Measurements from ENCODE around the gene UNC13D.

Gene UNC13D

GRCh38 chr17:75850928-75851692 is 6.9 kb upstream of the UNC13D start:
- DNase-seq (ENCODE audit: low spot score): no peak

- no peak for DNase-seq (ENCODE audit: low spot score)
These were observed 5.5 kb upstream of the UNC13D start for GRCh38 chr17:75849724-75850123.

DNA sequence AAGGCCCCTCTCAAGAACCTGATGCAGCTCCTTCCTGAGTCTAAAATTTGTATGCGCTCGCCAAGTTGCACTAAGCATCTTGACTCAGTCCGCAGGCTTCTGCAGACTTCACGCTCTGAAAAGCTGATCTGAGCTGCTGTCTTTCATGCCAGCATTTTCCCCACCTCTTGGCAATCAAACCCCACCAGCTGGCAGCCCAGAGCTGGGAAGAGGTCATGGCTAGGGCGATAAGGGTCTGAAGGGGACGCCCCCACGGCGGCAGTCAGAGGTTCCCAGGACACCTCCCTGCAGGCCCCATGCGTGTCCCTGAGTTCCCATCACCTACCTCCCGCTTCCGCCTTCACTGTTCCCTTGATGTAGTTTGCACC is 5.1 kb upstream of the UNC13D start:
- DNase-seq (ENCODE audit: low spot score): no peak

- peak; percentile 54 for DNase-seq (ENCODE audit: low spot score)
These were observed 4.5 kb upstream of the UNC13D start for GRCh38 chr17:75848523-75849278.

GRCh38 chr17:75847614-75848522 is 3.7 kb upstream of the UNC13D start:
- DNase-seq (ENCODE audit: low spot score): no peak

DNA sequence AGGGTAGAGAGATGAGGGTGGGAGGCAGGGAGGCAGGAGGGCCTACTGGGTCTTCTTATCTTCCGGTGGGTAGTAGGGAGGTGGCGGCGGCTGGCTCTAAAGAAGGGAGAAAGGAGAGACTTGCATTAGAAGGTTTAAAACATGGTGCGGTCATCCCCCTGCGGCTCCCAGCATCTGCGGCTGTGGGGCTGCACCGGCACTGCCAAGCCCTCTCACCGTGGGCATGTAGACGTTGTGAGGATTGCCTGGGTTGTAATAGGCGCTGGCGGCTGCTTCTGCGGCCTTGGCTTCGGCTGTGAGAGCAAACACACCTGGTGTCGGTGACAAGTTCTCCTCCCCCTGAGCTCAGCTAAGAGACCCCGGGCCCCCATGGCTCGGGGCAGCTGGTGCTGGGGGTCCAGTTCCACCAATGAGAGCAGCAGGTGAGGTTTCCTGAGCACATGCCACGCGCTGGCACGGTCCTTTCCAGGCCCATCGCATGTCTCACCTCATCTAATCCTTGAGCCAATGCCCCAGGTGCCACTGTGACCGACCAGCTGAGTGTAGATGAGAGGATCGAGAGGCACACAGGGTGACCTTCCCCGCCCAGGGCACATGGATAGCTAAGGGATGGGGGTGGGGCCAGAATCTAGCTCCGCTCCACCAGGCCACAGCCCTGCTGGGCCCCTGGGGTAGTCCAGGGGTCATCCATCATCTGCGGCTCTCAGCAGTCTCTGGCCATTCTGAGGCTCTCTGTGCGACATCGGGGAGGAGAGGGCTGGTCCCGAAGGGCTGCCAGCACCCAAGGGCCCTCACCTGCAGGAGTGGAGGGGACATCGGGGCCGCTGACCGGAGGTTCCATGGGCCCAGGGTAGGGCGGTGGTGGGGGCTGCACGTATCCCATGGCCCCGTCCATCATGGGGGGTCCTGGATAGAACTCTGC is 2.7 kb upstream of the UNC13D start:
- DNase-seq (ENCODE audit: low spot score): no peak

GRCh38 chr17:75845933-75846691 is 1.9 kb upstream of the UNC13D start:
- DNase-seq (ENCODE audit: low spot score): no peak

- DNase-seq (ENCODE audit: low spot score): peak; percentile 85
These were observed 981 bp upstream of the UNC13D start for GRCh38 chr17:75845058-75845711.

DNA sequence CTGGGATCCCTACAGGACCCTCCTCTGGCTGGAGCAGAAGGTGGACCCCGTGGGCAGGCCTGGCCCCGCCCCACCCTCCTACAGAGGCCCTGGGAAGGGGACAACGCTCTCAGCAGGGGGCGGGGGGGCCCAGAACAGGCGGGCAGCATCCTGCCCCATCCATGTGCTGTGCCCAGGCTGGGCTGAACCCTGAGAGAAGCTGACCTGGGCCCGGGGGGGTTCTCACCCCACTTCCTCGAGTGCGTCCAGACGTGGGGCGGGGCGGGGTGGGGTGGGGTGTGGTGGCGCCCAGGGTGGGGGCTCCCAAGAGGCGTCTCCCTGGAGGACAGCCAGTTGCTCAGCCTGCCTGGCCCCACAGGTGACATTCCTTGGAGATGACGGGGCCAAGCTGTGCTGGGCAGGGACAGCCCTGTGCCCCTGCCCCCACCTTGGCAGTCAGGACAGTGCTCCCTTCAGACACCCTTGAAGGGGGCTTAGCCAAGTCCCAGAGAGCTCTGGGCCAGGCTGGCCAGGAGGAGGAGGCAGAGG is 390 bp upstream of the UNC13D start:
- DNase-seq (ENCODE audit: low spot score): no peak

DNA sequence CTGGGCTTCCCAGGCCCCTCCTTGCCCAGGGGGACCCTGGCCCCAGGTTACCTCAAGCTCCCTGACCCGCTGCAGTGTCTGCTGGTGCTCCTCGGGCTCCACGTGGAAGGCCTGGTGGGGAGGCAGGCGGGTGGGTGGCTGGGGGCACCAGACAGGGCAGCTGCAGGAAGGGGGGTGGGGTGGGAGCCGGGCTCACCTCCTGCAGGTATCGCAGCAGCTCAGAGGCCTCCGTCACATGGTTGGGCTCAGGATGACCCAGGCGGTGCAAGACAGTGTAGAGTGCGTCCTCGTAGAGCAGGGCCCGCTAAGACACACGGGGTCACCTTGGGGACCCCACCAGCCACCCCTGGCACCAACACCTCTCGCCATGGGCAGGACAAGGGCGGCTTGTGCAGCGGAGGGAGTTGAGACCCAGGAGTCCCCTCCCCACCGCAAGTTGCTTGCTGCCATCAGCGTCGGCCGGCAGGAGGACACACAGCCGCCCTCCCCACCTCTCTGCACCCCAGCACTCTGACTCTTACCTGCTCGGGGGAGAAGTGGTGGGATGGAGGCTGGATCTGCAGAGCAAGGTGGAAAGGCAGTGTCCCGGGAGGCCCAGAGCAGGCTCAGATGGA is 1.1 kb downstream of the UNC13D start:
- DNase-seq (ENCODE audit: low spot score): no peak

GRCh38 chr17:75842411-75842810 is 1.8 kb downstream of the UNC13D start:
- DNase-seq (ENCODE audit: low spot score): no peak

- no peak for DNase-seq (ENCODE audit: low spot score)
These were observed 3.4 kb downstream of the UNC13D start for GRCh38 chr17:75840799-75841164.

DNA sequence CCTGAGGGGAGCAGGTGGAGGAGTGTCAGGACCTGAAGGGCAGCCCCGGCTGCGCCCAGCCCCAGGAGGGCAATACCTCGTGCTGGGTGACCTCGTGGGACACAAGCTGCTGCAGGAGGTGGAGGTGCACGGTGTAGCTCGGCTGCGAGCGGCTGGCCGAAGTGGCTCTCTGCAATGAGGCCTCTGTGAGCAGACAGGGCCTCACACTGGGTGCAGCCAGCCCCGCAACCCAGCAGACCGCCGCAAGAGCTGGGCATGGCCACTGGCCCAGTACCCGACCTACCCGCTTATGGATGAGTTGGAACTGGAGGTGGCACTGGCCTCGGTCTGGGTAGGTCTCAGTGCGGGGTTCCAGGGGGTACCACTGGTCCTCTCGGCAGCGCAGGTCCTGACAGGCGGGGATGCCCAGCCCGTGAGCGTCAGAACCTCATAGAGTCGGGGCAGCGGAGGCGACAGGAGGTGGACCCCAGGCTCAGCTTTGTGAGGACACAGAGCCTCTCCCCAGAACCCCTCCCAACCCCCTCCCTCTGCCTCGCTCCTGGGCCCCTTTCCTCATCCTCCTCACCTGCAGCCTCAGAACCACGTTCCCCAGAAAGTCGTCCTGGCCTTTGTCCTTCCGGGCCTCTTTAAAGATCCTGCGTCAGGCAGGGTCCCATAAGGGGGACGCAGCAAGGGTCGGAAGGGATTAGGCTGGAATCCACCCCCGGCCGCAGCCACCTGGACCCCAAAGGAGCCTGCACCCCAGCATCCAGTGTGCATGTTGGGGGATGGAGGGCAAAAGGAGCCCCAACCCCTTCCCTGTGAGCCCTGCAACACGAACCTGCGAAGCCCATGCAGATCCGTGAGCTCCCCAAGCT is 4.0 kb downstream of the UNC13D start:
- no peak for DNase-seq (ENCODE audit: low spot score)

DNA sequence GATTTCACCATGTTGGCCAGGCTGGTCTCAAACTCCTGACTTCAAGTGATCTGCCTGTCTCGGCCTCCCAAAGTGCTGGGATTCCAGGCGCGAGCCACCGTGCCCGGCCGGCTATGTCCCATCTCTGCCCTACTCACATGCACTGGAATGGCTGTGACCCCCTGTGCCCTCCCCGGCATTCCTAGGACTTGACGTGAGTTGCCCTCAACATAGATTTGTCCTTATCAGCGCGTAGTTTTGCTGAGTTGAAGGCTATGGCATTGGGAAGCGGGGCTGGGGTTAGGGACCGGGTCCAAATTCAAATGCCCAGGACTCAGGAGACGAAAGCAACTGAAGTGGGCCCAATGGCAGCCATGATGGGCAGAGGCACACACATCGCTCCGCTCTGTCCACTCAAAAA is 5.8 kb downstream of the UNC13D start:
- no peak for DNase-seq (ENCODE audit: low spot score)

- no peak for DNase-seq (ENCODE audit: low spot score)
These were observed 6.3 kb downstream of the UNC13D start for GRCh38 chr17:75837899-75838298.

- no peak for DNase-seq (ENCODE audit: low spot score)
These were observed 7.6 kb downstream of the UNC13D start for GRCh38 chr17:75836605-75837004.

GRCh38 chr17:75835654-75835987 is 8.6 kb downstream of the UNC13D start:
- DNase-seq (ENCODE audit: low spot score): no peak

DNA sequence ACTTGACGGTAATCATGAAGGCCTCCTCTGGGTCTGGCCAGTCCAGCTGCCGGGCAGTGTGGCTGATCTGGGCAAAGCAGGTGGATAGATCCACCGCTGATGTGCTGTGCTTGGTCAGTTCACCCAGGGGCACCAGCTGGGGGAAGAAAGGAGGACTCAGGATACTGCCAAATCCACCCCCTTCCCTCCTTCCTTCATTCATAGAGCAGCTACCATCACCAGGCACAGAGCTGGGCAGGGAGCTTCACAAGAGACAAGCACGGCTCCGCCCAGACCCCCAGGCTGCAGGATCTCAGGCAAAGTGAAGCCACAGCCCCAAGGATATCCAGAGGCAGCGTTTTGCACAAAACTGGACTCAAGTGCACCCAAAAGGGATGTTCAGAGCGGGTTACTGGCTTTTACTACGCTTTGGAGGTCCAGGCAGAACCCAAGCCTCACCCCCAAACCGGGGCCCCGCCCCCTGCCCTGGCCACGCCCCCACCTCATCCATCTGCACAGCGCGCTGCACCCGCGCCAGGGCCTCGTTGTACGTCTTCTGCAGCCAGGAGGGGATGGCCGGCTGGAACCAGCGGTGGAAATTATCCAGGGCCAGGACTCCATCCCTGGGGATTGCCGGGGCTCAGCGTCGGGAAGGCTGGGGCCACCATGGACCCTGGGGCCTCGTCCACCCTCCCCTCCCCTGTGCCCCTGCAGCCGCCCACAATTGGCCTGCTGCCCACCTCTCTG is 9.1 kb downstream of the UNC13D start:
- peak; percentile 41 for DNase-seq (ENCODE audit: low spot score)

All from GM03348 (cell line).